ENCODE results near the gene IQCC. TPM values are rescaled to one million over a fixed set of nuclear protein-coding genes. Genes with fewer than 3 reads are reported as not detected.

The IQCC gene
- polyA plus RNA-seq, 3 donors from 2014 or later, result 0.29 to 0.85 TPM; not detected in 1

DNA sequence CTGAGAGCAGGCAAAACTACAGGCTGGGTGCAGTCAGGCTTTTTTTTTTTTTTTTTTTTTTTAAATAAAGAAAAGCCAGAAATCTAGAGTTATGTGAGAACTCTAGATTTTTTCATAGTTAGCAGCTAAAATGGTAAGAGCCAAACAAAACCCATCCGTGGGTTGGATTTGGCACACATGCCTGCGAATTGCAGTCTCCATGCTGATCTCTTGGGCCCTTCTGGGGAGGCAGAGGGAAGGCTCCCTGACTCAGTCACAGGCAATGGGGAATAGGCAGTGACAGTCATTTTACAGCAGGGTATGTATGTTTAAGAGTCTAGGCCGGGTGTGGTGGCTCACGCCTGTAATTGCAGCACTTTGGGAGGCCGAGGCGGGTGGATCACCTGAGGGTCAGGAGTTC lies 23.4 kb upstream of the IQCC start:
- peaks cover 52 to 55% of the 10 kb centered on the region in 2 donors for H3K4me1 Mint-ChIP-seq

DNA sequence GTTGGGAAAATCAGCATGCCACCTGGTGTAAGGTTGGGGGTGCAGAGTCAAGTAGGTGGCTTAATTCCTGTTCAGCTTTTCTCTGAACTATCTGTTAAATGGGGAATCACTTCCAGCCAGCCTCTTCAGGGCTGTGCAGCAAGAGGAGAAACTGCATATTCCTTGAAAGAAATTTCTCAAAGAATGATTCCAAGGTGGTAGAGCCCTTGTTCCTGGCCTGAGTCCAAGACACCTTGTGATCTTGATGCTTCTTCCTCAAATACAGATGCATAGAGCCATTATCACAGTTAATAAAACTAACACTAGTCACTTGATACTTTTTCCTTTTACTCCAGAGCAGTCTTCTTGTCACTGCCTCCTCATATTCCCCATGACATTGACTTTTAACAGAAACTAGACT lies 20.8 kb upstream of the IQCC start:
- Mint-ChIP-seq H3K27ac (peak overlapping the region in 2 of 6 donors; percentile 57 to 77), H3K9me3 (no peaks in the 10 kb centered on the region), H3K4me1 (peaks cover 50 to 55% of the 10 kb centered on the region in 2 donors), H3K36me3 (peaks cover 24 to 37% (median 35%) of the 10 kb centered on the region in 3 donors), H3K27me3 (ENCODE audit: low read depth in 3 of 3) (peaks cover 5 to 11% (median 8%) of the 10 kb centered on the region in 3 donors), H3K4me3 (no peak overlapping the region)
- no peak for DNase-seq

More for the DNA sequence above, 23.4 kb upstream of the IQCC start:
- Mint-ChIP-seq H3K9me3 (no peaks in the 10 kb centered on the region), H3K4me3 (peak overlapping the region in 1 of 5 donors; percentile 27), H3K27ac (peak overlapping the region in 4 of 6 donors; percentile 34 to 74 (median 55)), H3K27me3 (ENCODE audit: low read depth in 3 of 3) (peaks cover 9 to 18% (median 11%) of the 10 kb centered on the region in 3 donors), H3K36me3 (peaks cover 13 to 22% (median 16%) of the 10 kb centered on the region in 3 donors)
- DNase-seq, result no peak

DNA sequence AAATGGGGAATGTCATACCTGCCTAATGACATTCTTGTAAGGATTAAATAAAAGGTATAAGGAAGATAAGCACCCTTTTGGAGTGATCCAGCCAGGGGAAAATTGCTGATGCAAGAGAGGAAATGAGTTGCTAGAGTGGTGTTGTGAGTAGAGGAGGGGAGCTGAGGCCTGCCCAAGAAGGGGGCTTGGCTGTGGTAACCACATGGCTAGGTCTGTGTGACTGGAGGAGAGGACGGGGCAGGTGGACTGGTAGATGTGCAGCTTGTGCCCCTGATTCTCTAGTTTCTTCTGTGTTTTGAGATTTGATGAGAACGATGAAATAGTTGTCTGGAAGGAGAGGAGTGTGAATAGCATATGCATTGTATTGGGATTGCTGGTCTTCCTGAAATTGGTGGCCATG lies 19.4 kb upstream of the IQCC start:
- Mint-ChIP-seq H3K27ac (peak overlapping the region in 3 of 6 donors; percentile 13 to 65 (median 23)), H3K4me3 (no peak overlapping the region), H3K9me3 (no peaks in the 10 kb centered on the region), H3K27me3 (ENCODE audit: low read depth in 3 of 3) (peaks cover 2 to 6% (median 2%) of the 10 kb centered on the region in 3 donors), H3K4me1 (peaks cover 38 to 42% of the 10 kb centered on the region in 2 donors), H3K36me3 (peaks cover 35 to 45% (median 41%) of the 10 kb centered on the region in 3 donors)
- no peak for DNase-seq

DNA sequence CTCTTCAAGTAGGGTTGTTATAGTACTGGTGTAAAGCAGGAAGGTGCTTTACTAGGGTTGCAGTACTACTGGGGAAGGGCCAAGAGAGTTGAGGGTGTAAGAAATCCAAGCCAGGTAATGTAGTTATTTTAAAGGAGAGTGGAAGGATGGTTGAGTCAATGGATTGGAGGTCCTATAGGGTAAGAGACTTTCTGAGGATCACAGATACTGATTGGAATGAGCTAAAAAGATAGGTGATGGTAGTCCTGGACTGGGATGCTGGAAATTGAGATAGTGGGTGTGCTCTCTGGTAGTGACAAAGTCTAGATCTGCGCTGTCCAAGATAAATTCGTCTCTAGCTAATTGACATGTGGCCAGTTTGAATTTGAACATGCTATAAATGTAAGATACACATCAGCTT lies 19.0 kb upstream of the IQCC start:
- H3K36me3 Mint-ChIP-seq, result peaks cover 38 to 43% (median 39%) of the 10 kb centered on the region in 3 donors
- peaks cover 33 to 38% of the 10 kb centered on the region in 2 donors for H3K4me1 Mint-ChIP-seq
- H3K9me3 Mint-ChIP-seq, result no peaks in the 10 kb centered on the region
- H3K27ac Mint-ChIP-seq, result peak overlapping the region in 3 of 6 donors; percentile 13 to 65 (median 13)
- H3K27me3 Mint-ChIP-seq (ENCODE audit: low read depth in 3 of 3), result peaks cover 0 to 6% (median 0%) of the 10 kb centered on the region in 3 donors
- DNase-seq, result no peak
- H3K4me3 Mint-ChIP-seq, result no peak overlapping the region

DNA sequence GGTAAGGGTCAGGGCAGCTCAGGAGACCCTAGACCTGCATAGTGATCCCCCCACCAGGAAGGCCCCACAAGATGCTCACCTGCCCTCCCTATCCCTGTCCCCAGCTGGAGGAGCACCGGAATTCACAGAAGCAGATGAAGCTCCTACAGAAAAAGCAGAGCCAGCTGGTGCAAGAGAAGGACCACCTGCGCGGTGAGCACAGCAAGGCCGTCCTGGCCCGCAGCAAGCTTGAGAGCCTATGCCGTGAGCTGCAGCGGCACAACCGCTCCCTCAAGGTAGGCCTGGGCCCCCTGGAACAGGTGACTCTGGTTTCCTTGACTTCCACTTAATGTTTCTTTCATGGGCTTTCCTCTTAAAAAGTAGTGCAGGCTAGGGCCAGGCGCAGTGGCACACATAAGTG lies 17.6 kb upstream of the IQCC start:
- Mint-ChIP-seq H3K27ac (no peak overlapping the region), H3K27me3 (ENCODE audit: low read depth in 3 of 3) (peaks cover 0 to 6% (median 1%) of the 10 kb centered on the region in 3 donors), H3K4me1 (peaks cover 23 to 28% of the 10 kb centered on the region in 2 donors), H3K4me3 (no peak overlapping the region), H3K36me3 (peaks cover 46 to 55% (median 49%) of the 10 kb centered on the region in 3 donors), H3K9me3 (no peaks in the 10 kb centered on the region)
- no peak for DNase-seq

DNA sequence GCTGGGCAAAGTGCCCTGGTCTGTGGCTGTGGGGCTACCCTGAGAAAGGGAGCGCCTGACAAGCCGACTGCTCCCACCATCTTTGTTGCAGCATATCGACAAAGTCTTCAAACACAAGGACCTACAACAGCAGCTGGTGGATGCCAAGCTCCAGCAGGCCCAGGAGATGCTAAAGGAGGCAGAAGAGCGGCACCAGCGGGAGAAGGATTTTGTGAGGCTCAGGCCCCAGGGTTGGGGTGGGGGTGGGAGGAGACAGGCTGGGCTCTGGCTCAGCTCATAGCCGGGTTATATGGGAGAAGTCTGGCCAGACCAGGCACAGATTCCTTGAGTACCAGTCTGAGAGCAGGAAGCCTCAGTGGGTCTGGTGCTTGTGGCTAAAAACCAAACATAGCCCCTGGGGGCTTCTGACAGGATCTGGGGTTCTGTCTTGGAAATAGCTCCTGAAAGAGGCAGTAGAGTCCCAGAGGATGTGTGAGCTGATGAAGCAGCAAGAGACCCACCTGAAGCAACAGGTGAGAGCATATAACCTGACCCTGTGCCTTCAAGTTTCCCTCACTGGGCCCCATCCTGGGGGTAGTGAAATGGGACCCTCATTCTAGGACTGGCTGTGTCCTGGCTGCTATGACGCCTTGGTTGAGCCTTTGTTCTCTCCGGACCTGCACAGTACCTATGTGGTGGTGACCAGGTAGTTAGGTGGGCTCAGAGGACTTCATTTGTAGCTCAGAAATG lies 13.1 kb upstream of the IQCC start:
- Mint-ChIP-seq H3K36me3 (peaks cover 38 to 80% (median 45%) of the 10 kb centered on the region in 3 donors), H3K27me3 (ENCODE audit: low read depth in 3 of 3) (peaks cover 1 to 6% (median 2%) of the 10 kb centered on the region in 3 donors), H3K4me3 (no peak overlapping the region), H3K27ac (peak overlapping the region in 1 of 6 donors; percentile 62), H3K4me1 (peaks cover 25 to 36% of the 10 kb centered on the region in 2 donors), H3K9me3 (no peaks in the 10 kb centered on the region)
- no peak for DNase-seq

DNA sequence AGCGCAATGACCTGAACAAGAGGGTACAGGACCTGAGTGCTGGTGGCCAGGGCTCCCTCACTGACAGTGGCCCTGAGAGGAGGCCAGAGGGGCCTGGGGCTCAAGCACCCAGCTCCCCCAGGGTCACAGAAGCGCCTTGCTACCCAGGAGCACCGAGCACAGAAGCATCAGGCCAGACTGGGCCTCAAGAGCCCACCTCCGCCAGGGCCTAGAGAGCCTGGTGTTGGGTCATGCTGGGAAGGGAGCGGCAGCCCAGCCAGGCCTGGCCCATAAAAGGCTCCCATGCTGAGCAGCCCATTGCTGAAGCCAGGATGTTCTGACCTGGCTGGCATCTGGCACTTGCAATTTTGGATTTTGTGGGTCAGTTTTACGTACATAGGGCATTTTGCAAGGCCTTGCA lies 10.5 kb upstream of the IQCC start:
- H3K36me3 Mint-ChIP-seq, result peaks cover 23 to 64% (median 33%) of the 10 kb centered on the region in 3 donors
- no peak overlapping the region for H3K27ac Mint-ChIP-seq
- DNase-seq, result no peak
- H3K27me3 Mint-ChIP-seq (ENCODE audit: low read depth in 3 of 3), result peaks cover 0 to 2% (median 1%) of the 10 kb centered on the region in 3 donors
- H3K9me3 Mint-ChIP-seq, result no peaks in the 10 kb centered on the region
- H3K4me1 Mint-ChIP-seq, result peaks cover 31 to 48% of the 10 kb centered on the region in 2 donors
- H3K4me3 Mint-ChIP-seq, result no peak overlapping the region

DNA sequence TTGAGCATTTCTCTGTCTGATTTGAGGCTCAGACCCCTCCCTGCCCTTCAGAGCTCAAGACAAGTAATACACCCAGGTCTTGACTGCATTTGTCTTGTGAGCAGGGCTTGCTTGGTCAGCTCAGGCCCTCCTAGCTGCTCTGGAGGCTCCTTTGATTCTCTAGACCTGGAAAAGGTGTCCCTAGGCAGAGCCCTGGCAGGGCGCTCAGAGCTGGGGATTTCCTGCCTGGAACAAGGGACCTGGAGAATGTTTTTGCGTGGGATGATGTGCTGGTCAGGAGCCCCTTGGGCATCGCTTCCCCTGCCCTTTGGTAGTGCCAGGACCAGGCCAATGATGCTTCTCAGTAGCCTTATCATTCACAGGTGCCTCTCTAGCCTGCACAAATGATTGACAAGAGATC lies 9.9 kb upstream of the IQCC start:
- peaks cover 36 to 53% of the 10 kb centered on the region in 2 donors for H3K4me1 Mint-ChIP-seq
- DNase-seq, result no peak
- H3K27ac Mint-ChIP-seq, result no peak overlapping the region
- no peaks in the 10 kb centered on the region for H3K9me3 Mint-ChIP-seq
- H3K4me3 Mint-ChIP-seq, result no peak overlapping the region
- peaks cover 0 to 2% (median 1%) of the 10 kb centered on the region in 3 donors for H3K27me3 Mint-ChIP-seq (ENCODE audit: low read depth in 3 of 3)
- H3K36me3 Mint-ChIP-seq, result peaks cover 21 to 59% (median 28%) of the 10 kb centered on the region in 3 donors

DNA sequence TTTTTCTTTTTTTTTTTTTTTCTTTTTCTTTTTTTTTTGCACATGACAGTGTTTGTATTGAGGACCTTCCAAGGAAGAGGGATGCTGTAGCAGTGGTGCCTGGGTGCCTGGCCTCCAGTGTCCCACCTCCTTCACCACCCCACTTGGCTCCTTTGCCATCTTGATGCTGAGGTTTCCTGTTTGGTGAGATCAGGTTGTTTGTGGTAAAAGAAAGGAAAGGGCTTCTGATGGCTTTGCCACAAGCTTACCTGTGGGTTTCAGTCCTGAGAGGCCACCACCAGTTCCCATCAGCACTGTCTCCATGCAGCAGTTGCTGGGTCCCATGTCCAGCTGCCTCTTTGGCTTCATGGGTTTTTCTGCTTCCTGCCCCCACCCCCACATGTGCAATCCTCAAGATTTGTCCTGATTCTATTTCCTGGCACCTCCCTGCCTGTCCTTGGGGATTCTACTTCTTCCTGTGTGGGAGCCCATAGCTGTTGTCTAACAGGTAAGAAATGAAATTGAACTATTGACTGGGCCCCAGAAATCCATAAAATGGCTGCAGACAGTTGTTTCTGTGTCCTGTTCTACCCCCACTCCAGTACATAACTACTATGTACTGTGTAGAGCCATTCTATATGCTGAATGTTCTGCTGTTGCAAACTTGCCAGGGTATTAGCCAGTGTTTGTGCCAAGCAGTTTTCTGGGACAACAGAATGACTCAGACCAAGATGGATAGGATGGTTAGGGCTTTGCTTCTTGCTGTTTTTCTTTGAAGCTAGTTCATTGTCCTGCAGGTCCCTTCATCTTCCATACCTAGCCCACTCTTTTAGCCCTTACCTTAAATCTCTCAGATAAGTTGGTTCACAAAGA lies 9.3 kb upstream of the IQCC start:
- Mint-ChIP-seq H3K36me3 (peaks cover 21 to 58% (median 25%) of the 10 kb centered on the region in 3 donors), H3K9me3 (no peaks in the 10 kb centered on the region), H3K4me1 (peaks cover 37 to 56% of the 10 kb centered on the region in 2 donors), H3K27ac (peak overlapping the region; percentile 67 to 74 (median 72)), H3K4me3 (peak overlapping the region; percentile 7 to 70 (median 40)), H3K27me3 (ENCODE audit: low read depth in 3 of 3) (peaks cover 0 to 2% (median 1%) of the 10 kb centered on the region in 3 donors)
- DNase-seq, result peak; percentile 26 to 37 (median 37)

DNA sequence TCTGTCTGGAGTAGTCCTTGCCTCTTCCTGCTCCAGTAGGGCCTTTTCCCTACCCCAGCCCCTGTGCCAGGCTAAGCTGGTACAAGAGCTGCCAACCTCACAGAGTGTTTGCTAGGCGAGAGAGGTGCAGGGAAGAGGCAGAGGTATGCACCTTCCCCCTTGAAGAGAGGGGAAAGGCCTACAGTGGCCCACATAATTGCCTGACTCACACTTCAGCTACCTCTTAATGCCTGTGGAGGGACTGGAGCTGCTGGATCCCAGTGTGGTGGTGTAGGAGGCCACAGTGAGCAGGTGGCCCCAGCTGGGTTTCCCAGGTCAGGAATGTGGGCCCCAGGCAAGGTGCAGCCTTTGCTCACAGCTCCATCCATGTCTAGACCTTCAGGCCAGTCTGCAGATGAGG lies 8.4 kb upstream of the IQCC start:
- peaks cover 45 to 65% of the 10 kb centered on the region in 2 donors for H3K4me1 Mint-ChIP-seq
- no peak for DNase-seq
- peak overlapping the region in 5 of 6 donors; percentile 19 to 76 (median 71) for H3K27ac Mint-ChIP-seq
- peaks cover 2 to 5% (median 4%) of the 10 kb centered on the region in 3 donors for H3K27me3 Mint-ChIP-seq (ENCODE audit: low read depth in 3 of 3)
- H3K9me3 Mint-ChIP-seq, result no peaks in the 10 kb centered on the region
- H3K4me3 Mint-ChIP-seq, result no peak overlapping the region
- H3K36me3 Mint-ChIP-seq, result peaks cover 16 to 50% (median 17%) of the 10 kb centered on the region in 3 donors

DNA sequence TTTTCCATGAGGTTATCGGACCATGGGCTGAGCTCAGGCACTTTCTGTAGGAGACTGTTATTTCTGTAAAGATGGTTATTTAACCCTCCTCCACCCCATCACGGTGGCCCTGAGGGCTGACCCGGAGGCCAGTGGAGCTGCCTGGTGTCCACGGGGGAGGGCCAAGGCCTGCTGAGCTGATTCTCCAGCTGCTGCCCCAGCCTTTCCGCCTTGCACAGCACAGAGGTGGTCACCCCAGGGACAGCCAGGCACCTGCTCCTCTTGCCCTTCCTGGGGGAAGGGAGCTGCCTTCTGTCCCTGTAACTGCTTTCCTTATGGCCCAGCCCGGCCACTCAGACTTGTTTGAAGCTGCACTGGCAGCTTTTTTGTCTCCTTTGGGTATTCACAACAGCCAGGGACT lies 7.6 kb upstream of the IQCC start:
- Mint-ChIP-seq H3K27me3 (ENCODE audit: low read depth in 3 of 3) (peaks cover 2 to 4% (median 3%) of the 10 kb centered on the region in 3 donors), H3K4me3 (no peak overlapping the region), H3K9me3 (no peaks in the 10 kb centered on the region), H3K4me1 (peaks cover 52 to 72% of the 10 kb centered on the region in 2 donors), H3K27ac (peak overlapping the region in 2 of 6 donors; percentile 28 to 76), H3K36me3 (peaks cover 13 to 42% (median 13%) of the 10 kb centered on the region in 3 donors)
- DNase-seq, result no peak

DNA sequence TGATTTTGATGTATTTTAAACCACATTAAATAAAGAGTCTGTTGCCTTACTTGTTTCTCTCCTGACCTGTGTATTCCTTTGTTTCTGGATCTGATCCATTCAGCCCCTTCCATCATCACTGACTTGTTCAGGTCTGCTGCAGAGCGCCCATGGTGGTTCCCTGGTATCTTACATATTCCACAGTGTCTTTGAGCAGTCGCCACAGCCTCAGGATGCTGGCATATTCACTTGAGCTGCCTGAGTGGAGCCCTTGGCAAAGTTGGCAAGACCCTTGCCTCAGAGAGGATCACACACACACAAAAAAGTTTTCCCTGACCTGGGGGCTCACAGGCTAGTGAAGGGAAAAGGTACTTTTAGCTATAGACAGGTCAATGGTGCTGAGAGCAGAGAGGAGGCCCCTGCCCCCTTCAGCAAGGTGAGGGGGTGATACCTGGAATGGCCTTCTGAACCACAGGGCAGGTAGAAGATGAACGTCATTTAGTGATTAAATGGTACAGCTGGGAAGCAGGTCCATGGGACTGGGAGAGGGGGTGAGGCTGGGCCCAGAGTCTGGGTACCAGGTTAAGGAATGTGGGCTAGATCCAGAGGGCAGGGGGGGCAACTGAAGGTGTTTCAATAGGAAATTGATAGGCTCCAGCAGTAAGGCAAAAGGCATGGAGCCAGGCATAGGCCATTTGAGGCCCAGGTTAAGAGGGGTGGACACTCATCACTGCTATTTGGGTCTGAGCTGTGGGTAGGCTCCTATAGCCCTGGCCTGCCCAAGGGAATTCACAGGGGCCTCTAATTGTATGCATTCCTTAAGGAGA lies 7.0 kb upstream of the IQCC start:
- Mint-ChIP-seq H3K36me3 (peaks cover 7 to 36% (median 8%) of the 10 kb centered on the region in 3 donors), H3K9me3 (no peaks in the 10 kb centered on the region), H3K27ac (peak overlapping the region; percentile 11 to 84 (median 44)), H3K4me1 (peaks cover 54 to 74% of the 10 kb centered on the region in 2 donors), H3K27me3 (ENCODE audit: low read depth in 3 of 3) (peaks cover 2 to 4% (median 3%) of the 10 kb centered on the region in 3 donors), H3K4me3 (peak overlapping the region in 3 of 5 donors; percentile 8 to 33 (median 29))
- DNase-seq, result no peak

Measured in immature natural killer cell (primary cell).